Measurements from ENCODE around the gene NKAIN4.
"Not testable (repeated sequence)": the region's sequence is repeated elsewhere in the genome, so short reads cannot be mapped to it uniquely, and the experiment has no call there.

The NKAIN4 gene

GRCh38 chr20:63223826-63224207, 30.4 kb downstream of the NKAIN4 start:
- H3K27me3 ChIP-seq = no peaks in the 10 kb centered on the region
- TF ChIP-seq Cebpa-rat (IDR thresholded peaks at IDR 0.05) = no peak
- peak overlapping the region; percentile 49 for H3K4me2 ChIP-seq
- H4K20me1 ChIP-seq = no peaks in the 10 kb centered on the region
- H3K9ac ChIP-seq = no peak overlapping the region
- H3K9me3 ChIP-seq = no peaks in the 10 kb centered on the region
- peaks cover 47% of the 10 kb centered on the region for H3K4me1 ChIP-seq
- no peak overlapping the region for H3K4me3 ChIP-seq
- no peak overlapping the region for H3K27ac ChIP-seq
- H3K36me3 ChIP-seq = no peaks in the 10 kb centered on the region

- H3K27ac ChIP-seq = no peak overlapping the region
- H3K4me2 ChIP-seq = peak overlapping the region; percentile 49; the same call in 1 of the 2 replicates
- no peaks in the 10 kb centered on the region for H3K9me3 ChIP-seq
- peaks cover 41% of the 10 kb centered on the region for H3K4me1 ChIP-seq
- no peaks in the 10 kb centered on the region for H4K20me1 ChIP-seq
- H3K4me3 ChIP-seq = no peak overlapping the region
- H3K9ac ChIP-seq = no peak overlapping the region
- H3K36me3 ChIP-seq = no peaks in the 10 kb centered on the region
- TF ChIP-seq Cebpa-rat (IDR thresholded peaks at IDR 0.05) = no peak
- H3K27me3 ChIP-seq = no peaks in the 10 kb centered on the region
These were observed 31.0 kb downstream of the NKAIN4 start for GRCh38 chr20:63223121-63223825.

GRCh38 chr20:63222541-63222940, 31.7 kb downstream of the NKAIN4 start:
- Histone ChIP-seq H3K4me2 (no peak overlapping the region), H4K20me1 (no peaks in the 10 kb centered on the region), H3K9ac (peak overlapping the region; percentile 24; the same call in 1 of the 2 replicates), H3K9me3 (no peaks in the 10 kb centered on the region), H3K27me3 (no peaks in the 10 kb centered on the region), H3K36me3 (no peaks in the 10 kb centered on the region), H3K4me3 (no peak overlapping the region), H3K27ac (no peak overlapping the region), H3K4me1 (peaks cover 46% of the 10 kb centered on the region)
- no peak for TF ChIP-seq Cebpa-rat (IDR thresholded peaks at IDR 0.05)

- peaks cover 56% of the 10 kb centered on the region for H3K4me1 ChIP-seq
- not testable (repeated sequence) for H3K4me2 ChIP-seq, H3K9ac ChIP-seq
These were observed 32.7 kb downstream of the NKAIN4 start for GRCh38 chr20:63221400-63222053.

DNA sequence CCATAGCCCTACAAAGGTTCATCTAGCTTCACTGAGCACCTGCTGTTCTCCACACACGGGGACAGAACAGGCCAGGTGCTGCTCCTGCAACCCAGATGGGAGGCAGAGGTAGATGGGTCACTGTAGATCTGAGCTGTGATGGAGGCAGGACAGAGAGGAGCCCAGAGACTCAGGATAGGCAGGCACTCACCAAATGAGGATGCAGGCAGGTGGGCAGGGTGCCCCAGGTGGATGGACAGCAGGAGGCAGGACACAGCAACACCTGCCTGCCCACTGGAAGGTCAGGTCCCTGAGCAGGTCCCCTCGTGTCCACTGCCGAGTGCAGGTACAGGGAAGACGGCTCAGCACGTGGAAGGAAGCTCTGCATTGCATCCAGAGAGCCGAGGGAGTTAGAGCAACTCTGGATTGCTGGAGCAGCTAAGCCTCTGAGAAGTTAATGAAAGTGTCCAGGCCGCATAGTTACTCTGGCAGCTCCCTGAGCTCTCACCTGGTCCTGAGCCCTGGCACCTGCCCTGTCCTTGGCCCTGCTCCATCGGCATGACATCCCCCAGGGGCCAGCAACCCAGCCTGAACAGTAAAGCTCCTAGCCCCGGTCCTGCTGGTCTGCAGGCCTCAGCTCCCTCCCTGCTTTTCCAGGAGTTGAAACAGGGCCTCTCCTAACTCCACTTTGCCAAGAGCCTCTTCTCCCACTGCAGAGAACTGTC, 33.4 kb downstream of the NKAIN4 start:
- no peaks in the 10 kb centered on the region for H3K27me3 ChIP-seq

More at GRCh38 chr20:63221400-63222053, 32.7 kb downstream of the NKAIN4 start:
- not testable (repeated sequence) for H4K20me1 ChIP-seq, H3K27me3 ChIP-seq, H3K4me3 ChIP-seq, H3K9me3 ChIP-seq, H3K36me3 ChIP-seq, H3K27ac ChIP-seq

DNA sequence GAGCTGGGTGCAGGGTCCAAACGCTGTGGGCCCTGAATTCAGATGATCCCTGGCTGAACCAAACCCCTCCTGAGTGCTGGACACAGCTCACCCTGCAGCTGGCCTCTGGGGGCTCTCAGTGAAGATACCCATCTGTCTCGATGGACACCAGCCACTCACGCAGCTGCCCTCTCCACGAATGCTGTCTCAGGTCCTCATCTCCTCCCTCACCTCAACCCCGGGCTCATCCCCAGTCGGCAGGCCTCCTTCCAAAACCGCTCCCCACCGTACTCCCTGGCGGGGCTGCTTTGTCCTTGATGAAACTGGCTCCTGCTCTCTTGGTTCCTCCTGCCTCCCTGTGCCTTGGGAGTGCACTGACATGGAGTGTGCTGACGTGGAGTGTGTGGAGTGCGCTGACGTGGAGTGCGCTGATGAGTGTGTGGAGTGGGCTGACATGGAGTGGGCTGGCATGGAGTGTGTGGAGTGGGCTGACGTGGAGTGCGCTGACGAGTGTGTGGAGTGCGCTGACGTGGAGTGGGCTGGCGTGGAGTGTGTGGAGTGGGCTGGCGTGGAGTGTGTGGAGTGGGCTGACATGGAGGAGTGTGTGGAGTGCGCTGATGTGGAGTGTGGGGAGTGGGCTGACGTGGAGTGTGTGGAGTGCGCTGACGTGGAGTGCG, 34.3 kb downstream of the NKAIN4 start:
- Histone ChIP-seq H3K9me3 (no peaks in the 10 kb centered on the region), H3K9ac (no peak overlapping the region), H3K36me3 (peaks cover under 1% of the 10 kb centered on the region; the same call in 1 of the 2 replicates), H3K4me1 (peaks cover 48% of the 10 kb centered on the region), H3K27me3 (no peaks in the 10 kb centered on the region), H3K27ac (no peak overlapping the region), H3K4me2 (no peak overlapping the region), H3K4me3 (no peak overlapping the region), H4K20me1 (peaks cover 8% of the 10 kb centered on the region)
- no peak for TF ChIP-seq Cebpa-rat (IDR thresholded peaks at IDR 0.05)

More for the DNA sequence above, 33.4 kb downstream of the NKAIN4 start:
- Histone ChIP-seq H3K4me2 (no peak overlapping the region), H4K20me1 (no peaks in the 10 kb centered on the region), H3K36me3 (no peaks in the 10 kb centered on the region), H3K9me3 (no peaks in the 10 kb centered on the region), H3K27ac (no peak overlapping the region), H3K4me1 (peaks cover 54% of the 10 kb centered on the region), H3K9ac (no peak overlapping the region), H3K4me3 (no peak overlapping the region)
- TF ChIP-seq Cebpa-rat (IDR thresholded peaks at IDR 0.05) = no peak

DNA sequence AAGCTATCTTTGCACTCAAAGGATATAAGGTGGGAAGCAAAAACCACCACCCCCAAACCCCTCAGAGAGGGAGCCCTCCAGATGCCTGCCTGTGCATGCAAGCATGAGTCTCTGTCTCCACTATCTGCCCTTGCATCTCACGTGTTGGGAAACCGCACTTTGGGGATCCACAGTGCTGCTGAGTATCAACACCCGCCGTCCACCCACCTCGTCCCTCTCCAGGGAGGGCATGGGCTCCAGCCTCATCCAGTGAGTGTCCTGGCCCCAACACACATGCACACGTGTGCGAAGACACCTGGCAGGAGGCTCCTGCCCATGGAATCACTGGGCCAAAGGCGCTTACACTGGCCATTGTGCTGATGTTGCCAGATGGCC, 34.8 kb downstream of the NKAIN4 start:
- H3K27ac ChIP-seq = no peak overlapping the region
- H3K4me3 ChIP-seq = no peak overlapping the region
- H3K9ac ChIP-seq = no peak overlapping the region

DNA sequence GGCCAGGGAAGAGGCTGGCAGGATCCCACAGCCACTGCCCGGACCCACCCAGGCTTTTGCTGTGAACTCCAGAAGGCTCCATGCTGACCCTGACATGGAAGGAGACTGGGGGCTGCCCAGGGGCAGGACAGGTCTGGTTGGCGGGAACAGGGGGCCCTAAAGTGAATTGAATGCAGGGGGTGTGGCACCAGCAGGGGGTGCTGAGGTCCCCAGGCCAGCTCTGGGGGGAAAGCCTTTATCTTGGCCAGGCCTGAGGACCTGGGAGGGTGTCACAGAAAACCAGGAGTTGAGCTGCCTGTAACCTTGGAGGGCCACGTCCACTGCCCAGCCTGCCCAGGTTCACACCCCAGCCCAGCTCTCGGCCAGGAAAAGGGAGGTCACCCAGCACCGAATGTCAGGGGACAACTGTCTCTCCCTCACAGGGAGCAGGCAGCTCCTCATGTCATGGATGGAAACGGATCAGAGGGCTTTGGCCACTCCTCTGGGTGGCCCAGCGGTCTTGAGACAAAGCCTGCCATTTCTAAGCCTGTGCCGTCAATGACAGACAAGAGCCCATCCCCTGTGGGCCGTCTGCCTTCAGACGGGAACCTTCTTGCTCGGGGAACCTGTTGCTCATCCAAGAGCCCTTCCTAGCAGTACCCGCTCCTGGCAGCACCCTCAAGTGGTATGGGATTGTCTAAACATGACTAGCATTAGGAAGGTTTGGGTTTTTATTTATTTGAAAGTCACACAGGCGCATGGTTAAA, 35.4 kb downstream of the NKAIN4 start:
- Histone ChIP-seq H3K4me2 (no peak overlapping the region), H4K20me1 (peaks cover 20% of the 10 kb centered on the region), H3K27me3 (no peaks in the 10 kb centered on the region), H3K4me1 (peaks cover 47% of the 10 kb centered on the region), H3K27ac (peak overlapping the region; percentile 97; the same call in 1 of the 2 replicates), H3K9ac (no peak overlapping the region), H3K4me3 (no peak overlapping the region), H3K36me3 (peaks cover 12% of the 10 kb centered on the region), H3K9me3 (no peaks in the 10 kb centered on the region)
- TF ChIP-seq Cebpa-rat (IDR thresholded peaks at IDR 0.05) = no peak

More for the DNA sequence above, 34.8 kb downstream of the NKAIN4 start:
- H3K4me2 ChIP-seq = no peak overlapping the region
- peaks cover 14% of the 10 kb centered on the region for H4K20me1 ChIP-seq
- H3K27me3 ChIP-seq = no peaks in the 10 kb centered on the region
- H3K36me3 ChIP-seq = peaks cover 6% of the 10 kb centered on the region
- H3K4me1 ChIP-seq = peaks cover 48% of the 10 kb centered on the region
- no peak for TF ChIP-seq Cebpa-rat (IDR thresholded peaks at IDR 0.05)
- H3K9me3 ChIP-seq = no peaks in the 10 kb centered on the region

DNA sequence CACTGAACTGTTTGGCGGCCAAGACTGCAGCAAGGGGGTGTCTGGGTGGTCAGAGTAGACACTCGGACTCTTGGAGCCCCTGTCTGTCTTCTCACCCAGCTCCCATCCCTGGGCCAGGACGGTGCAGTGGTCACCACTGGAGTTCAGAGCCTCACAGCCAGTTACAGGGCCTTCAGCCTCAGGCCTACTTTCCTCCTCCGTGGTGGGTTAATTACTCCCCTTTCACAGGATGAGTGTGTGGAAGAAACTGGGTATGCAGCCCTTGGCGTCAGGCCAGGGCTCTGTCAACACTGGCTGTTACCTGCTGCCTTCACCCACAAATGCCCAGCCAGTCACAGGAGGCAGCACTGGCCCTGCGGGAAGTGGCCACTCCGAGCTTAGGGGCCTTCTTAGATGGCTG, 36.6 kb downstream of the NKAIN4 start:
- Histone ChIP-seq H3K27me3 (no peaks in the 10 kb centered on the region), H3K27ac (peak overlapping the region; percentile 97), H3K9me3 (no peaks in the 10 kb centered on the region), H4K20me1 (peaks cover 31% of the 10 kb centered on the region), H3K36me3 (peaks cover 24% of the 10 kb centered on the region), H3K4me1 (peaks cover 47% of the 10 kb centered on the region), H3K4me2 (peak overlapping the region; percentile 90), H3K4me3 (no peak overlapping the region; the same call in 1 of the 2 replicates), H3K9ac (peak overlapping the region; percentile 98; the same call in 1 of the 2 replicates)
- TF ChIP-seq Cebpa-rat (IDR thresholded peaks at IDR 0.05) = no peak
